Endothelial cell of umbilical vein (primary cell): ENCODE data around the gene FMNL2. TPM values are rescaled to one million over a fixed set of nuclear protein-coding genes. Genes with fewer than 3 reads are reported as not detected.

Source experiments
- BruUV-seq: library from RNA; stranded (reverse); fragments of 400-500 nt; replicated peaks from 2 replicates; lab custom pipeline; 2021; lab: Mats Ljungman, UMichigan
- CTCF ChIA-PET: fragments of 300-600, 350-600 bp; sonication (Branson Sonifier 250); formaldehyde crosslinking; loops from one replicate; lab custom pipeline; 2021; ENCODE audit warnings: antibody characterized with exemption, inconsistent platforms; lab: Charles Lee
- POLR2A ChIA-PET: fragments of 300-600, 350-600 bp; sonication (Branson Sonifier 250); formaldehyde crosslinking; loops from one replicate; lab custom pipeline; 2021; ENCODE audit warnings: antibody characterized with exemption, inconsistent platforms; lab: Charles Lee
- DNase-seq: peaks from one replicate; pipeline ENCODE4 v3.0.0-alpha.2; 2011; ENCODE audit warnings: low read depth, low spot score
- FAIRE-seq: peaks from 2 replicates; lab custom pipeline; 2011; peaks lifted over from hg19 to GRCh38; lab: Jason Lieb, UNC
- H2AFZ ChIP-seq: 2 replicates; pipeline ENCODE4 v1.6.0; 2012; ENCODE audit warnings: low read depth, low read length, control low read depth, inconsistent platforms
- H3K27ac ChIP-seq: 2 replicates; pipeline ENCODE4 v1.5.1; 2011; ENCODE audit warnings: low read depth, mild to moderate bottlenecking, control low read depth, low read length, moderate library complexity; ENCODE audit not compliant: insufficient read depth
- H3K27me3 ChIP-seq, 2 experiments: 2 replicates each; pipeline versions ENCODE4 v1.6.0 to v1.6.1; 2011; ENCODE audit warnings: low read length in 2 of 2, mixed read lengths in 1 of 2; ENCODE audit not compliant: control insufficient read depth in 2 of 2, insufficient read depth in 2 of 2
- H3K36me3 ChIP-seq, 2 experiments: 2 replicates in 1 of 2; 3 replicates in 1 of 2; pipeline ENCODE4 v1.5.1; 2011; ENCODE audit warnings: low read length in 2 of 2, mild to moderate bottlenecking in 1 of 2, moderate library complexity in 1 of 2; ENCODE audit not compliant: control insufficient read depth in 2 of 2, insufficient read depth in 2 of 2; ENCODE audit errors: extremely low read depth in 1 of 2
- H3K4me1 ChIP-seq: 3 replicates; pipeline ENCODE4 v1.5.1; 2011; ENCODE audit warnings: mild to moderate bottlenecking, low read length; ENCODE audit not compliant: control insufficient read depth, insufficient read depth; ENCODE audit errors: extremely low read depth
- H3K4me2 ChIP-seq: 2 replicates; pipeline ENCODE4 v1.6.1; 2011; ENCODE audit warnings: low read length, control low read depth, mixed read lengths; ENCODE audit not compliant: insufficient read depth
- H3K4me3 ChIP-seq, 3 experiments: fragments of 200-600 bp in 1 of 3; sonication (generic), shearing (Covaris generic) in 1 of 3; replicated peaks in 1 of 3; 2 replicates each; pipeline ENCODE4 v1.5.1; 2011 to 2016; ENCODE audit warnings: control low read depth in 3 of 3, low read length in 3 of 3, mild to moderate bottlenecking in 2 of 3, inconsistent platforms in 1 of 3, low read depth in 1 of 3, moderate library complexity in 1 of 3; ENCODE audit not compliant: insufficient read depth in 1 of 3
- H3K79me2 ChIP-seq: 2 replicates; pipeline ENCODE4 v1.6.0; 2012; ENCODE audit warnings: low read length, inconsistent platforms; ENCODE audit not compliant: control insufficient read depth, insufficient read depth
- H3K9ac ChIP-seq: replicated peaks from 2 replicates; pipeline ENCODE3; 2011; ENCODE audit warnings: low read length, control low read depth; ENCODE audit not compliant: insufficient read depth; ENCODE audit errors: extremely low read depth
- H3K9me1 ChIP-seq: replicated peaks from 3 replicates; pipeline ENCODE4 v1.6.0; 2011; ENCODE audit warnings: mild to moderate bottlenecking, low read length; ENCODE audit not compliant: control insufficient read depth, insufficient read depth; ENCODE audit errors: extremely low read depth
- H3K9me3 ChIP-seq: replicated peaks from 2 replicates; pipeline ENCODE4 v1.5.1; 2012; ENCODE audit warnings: low read length, inconsistent platforms; ENCODE audit not compliant: control insufficient read depth, insufficient read depth
- H4K20me1 ChIP-seq: replicated peaks from 2 replicates; pipeline ENCODE3; 2011; ENCODE audit warnings: mild to moderate bottlenecking, low read length; ENCODE audit not compliant: control insufficient read depth, insufficient read depth; ENCODE audit errors: extremely low read depth
- EZH2 ChIP-seq: IDR thresholded peaks from 2 replicates; pipeline ENCODE4 v1.6.1; 2012; ENCODE audit warnings: borderline replicate concordance, low read depth, mild to moderate bottlenecking, moderate library complexity, low read length, inconsistent platforms; ENCODE audit not compliant: severe bottlenecking
- FOS ChIP-seq: IDR thresholded peaks from 2 replicates; pipeline ENCODE4 v1.6.1; 2011; ENCODE audit warnings: mild to moderate bottlenecking, low read length, moderate library complexity, borderline replicate concordance; ENCODE audit not compliant: insufficient read depth
- GATA2 ChIP-seq: IDR thresholded peaks from 2 replicates; pipeline ENCODE4 v1.7.0; 2011; ENCODE audit warnings: low read depth, mild to moderate bottlenecking, moderate library complexity, mixed read lengths, low read length; ENCODE audit not compliant: insufficient read length, insufficient read depth
- JUN ChIP-seq: IDR thresholded peaks from 2 replicates; pipeline ENCODE4 v1.6.1; 2011; ENCODE audit warnings: borderline replicate concordance, low read depth; ENCODE audit not compliant: insufficient read length, insufficient read depth
- MYC ChIP-seq: IDR thresholded peaks from one replicate; pipeline ENCODE4 v1.6.1; 2011; ENCODE audit warnings: mild to moderate bottlenecking, low read depth, low read length
- POLR2A ChIP-seq: IDR thresholded peaks from 2 replicates; pipeline ENCODE4 v1.6.1; 2012; ENCODE audit warnings: low read depth, mild to moderate bottlenecking, control low read depth, low read length
- POLR2AphosphoS5 ChIP-seq: IDR thresholded peaks from 2 replicates; pipeline ENCODE4 v1.6.1; 2012; ENCODE audit warnings: low read depth, mild to moderate bottlenecking, control low read depth, low read length, moderate library complexity; ENCODE audit not compliant: insufficient read depth
- dilution Hi-C: fragments of 300-500 bp; cut with MboI; formaldehyde crosslinking; loops from one replicate; pipeline ENCODE4 v1.15.0; 2019; ENCODE audit warnings: low sequenced_read_pairs; ENCODE audit not compliant: extremely low pct_ligation_motif_present
- intact Hi-C: fragments of 100-400 bp; cut with micrococcal nuclease; formaldehyde crosslinking; loops from one replicate; pipeline ENCODE4 v1.10.0; 2022
- polyA plus RNA-seq, 4 experiments: library from polyadenylated mRNA; depleted of rRNA in 3 of 4; stranded (reverse) in 3 of 4; unstranded in 1 of 4; fragments of >200 nt; gene quantifications; 2 replicates each; pipeline versions ENCODE4 v1.2.1 to v1.2.3, GENCODE V29; 2011 to 2012; ENCODE audit warnings: missing spikeins in 1 of 4
- total RNA-seq: library from RNA; stranded (reverse); gene quantifications from 2 replicates; pipeline ENCODE4 v1.2.3, GENCODE V29; 2021
- TF ChIP-seq, protein P1 (sequence below): IDR thresholded peaks from 2 replicates; pipeline ENCODE4 v1.6.1; 2011; ENCODE audit not compliant: insufficient read depth, insufficient read length

Gene FMNL2
- total and polyA plus RNA-seq, 2 donors (not counting 3 experiments of a cell fraction or from before 2014, with no cell fraction given) = 8.3 to 28.0 TPM

DNA sequence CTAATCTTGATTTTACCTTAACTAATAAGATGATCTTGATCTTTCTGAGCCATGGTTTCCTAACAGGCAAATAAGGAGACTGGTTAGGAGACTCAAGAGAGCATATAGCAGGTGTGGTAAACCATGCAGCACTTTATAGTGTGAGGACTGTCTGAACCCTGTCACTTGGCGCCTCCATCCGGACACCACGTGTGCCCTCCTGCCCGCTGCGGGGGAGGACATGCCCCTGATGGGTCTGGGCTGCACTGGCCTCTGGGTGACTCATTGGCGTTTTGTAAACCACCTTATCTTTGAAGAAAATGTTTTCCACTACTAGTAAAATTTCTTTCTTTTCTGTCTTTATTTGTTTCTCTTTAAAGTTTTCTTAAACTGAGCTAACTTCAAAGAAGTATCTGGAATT is 131.1 kb downstream of the FMNL2 start:
- FAIRE-seq (no peak), DNase-seq (no peak)
- Histone ChIP-seq H3K4me1 (peaks cover 10% of the 10 kb centered on the region), H3K36me3 (no peaks in the 10 kb centered on the region), H3K9ac (no peak overlapping the region), H3K9me3 (no peaks in the 10 kb centered on the region), H3K27ac (no peak overlapping the region), H3K27me3 (no peaks in the 10 kb centered on the region), H3K79me2 (peaks cover 25% of the 10 kb centered on the region), H3K9me1 (no peaks in the 10 kb centered on the region), H3K4me2 (no peak overlapping the region), H4K20me1 (no peaks in the 10 kb centered on the region), H2AFZ (no peak overlapping the region), H3K4me3 (no peak overlapping the region)
- TF ChIP-seq GATA2 = no peak
- no peak for TF ChIP-seq JUN
- TF ChIP-seq MYC = no peak
- TF ChIP-seq POLR2AphosphoS5 = no peak
- TF ChIP-seq EZH2 = no peak
- TF ChIP-seq, protein P1, sequence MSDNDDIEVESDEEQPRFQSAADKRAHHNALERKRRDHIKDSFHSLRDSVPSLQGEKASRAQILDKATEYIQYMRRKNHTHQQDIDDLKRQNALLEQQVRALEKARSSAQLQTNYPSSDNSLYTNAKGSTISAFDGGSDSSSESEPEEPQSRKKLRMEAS = no peak
- TF ChIP-seq POLR2A = no peak
- TF ChIP-seq FOS = no peak
- CTCF ChIA-PET = interaction anchor here (1.0 to 3.1 kb wide), 2 partner anchors 10 to 130 kb away, joined by 4 to 8 read pairs; no protein-coding TSS in a partner anchor
- intact Hi-C loops (no loop called here), dilution Hi-C loops (no loop called here)
- POLR2A ChIA-PET = no interaction called here
- BruUV-seq = no TSS peak
